ENCODE data around the gene GPR65. TPM values are rescaled to one million over a fixed set of nuclear protein-coding genes. Genes with fewer than 3 reads are reported as not detected.

GPR65 gene
- total RNA-seq, 1 experiment from 2014 or later: 0.09 TPM

- no peak for TF ChIP-seq CTCF (IDR thresholded peaks at IDR 0.05; ENCODE audit: unreplicated experiment)
- Mint-ChIP-seq H3K36me3 (ENCODE audit: insufficient read depth, unreplicated experiment) (peaks cover 17% of the 10 kb centered on the region), H3K4me1 (ENCODE audit: low read depth, unreplicated experiment) (peaks cover 33% of the 10 kb centered on the region), H3K27me3 (ENCODE audit: unreplicated experiment) (no peaks in the 10 kb centered on the region), H3K27ac (ENCODE audit: unreplicated experiment) (peak within 1 kb of the TSS; percentile 61), H3K4me3 (ENCODE audit: low read depth, unreplicated experiment) (peak within 1 kb of the TSS; percentile 73), H3K9me3 (ENCODE audit: low read depth, unreplicated experiment) (no peaks in the 10 kb centered on the region)
- intact Hi-C loops (cut with micrococcal nuclease; ENCODE audit: unreplicated experiment): no loop called here
- BruUV-seq (replicated peaks): TSS peak; percentile 91
- CTCF ChIA-PET: interaction anchor here (0.6 kb wide), 1 partner anchor 1773 kb away, joined by 6 read pairs; no protein-coding TSS in a partner anchor
- peak; percentile 88 for DNase-seq
Observed at GRCh38 chr14:87992718-87993628, 12.0 kb upstream of the GPR65 start, which contains the start of gene GALC. Gene GALC, minus strand, starts transcription at chr14:87993182. Its CDS starts 18 bp downstream, at chr14:87993164.

GRCh38 chr14:87994974-87995373 lies 10.0 kb upstream of the GPR65 start:
- Mint-ChIP-seq H3K27ac (ENCODE audit: unreplicated experiment) (no peak overlapping the region), H3K36me3 (ENCODE audit: insufficient read depth, unreplicated experiment) (peaks cover 17% of the 10 kb centered on the region), H3K4me1 (ENCODE audit: low read depth, unreplicated experiment) (peaks cover 24% of the 10 kb centered on the region), H3K27me3 (ENCODE audit: unreplicated experiment) (no peaks in the 10 kb centered on the region), H3K4me3 (ENCODE audit: low read depth, unreplicated experiment) (no peak overlapping the region), H3K9me3 (ENCODE audit: low read depth, unreplicated experiment) (no peaks in the 10 kb centered on the region)
- no peak for TF ChIP-seq CTCF (IDR thresholded peaks at IDR 0.05; ENCODE audit: unreplicated experiment)
- intact Hi-C loops (cut with micrococcal nuclease; ENCODE audit: unreplicated experiment): no loop called here
- CTCF ChIA-PET: no interaction called here
- no peak for DNase-seq
- BruUV-seq (replicated peaks): no TSS peak

GRCh38 chr14:87995500-87996290 lies 9.2 kb upstream of the GPR65 start:
- Mint-ChIP-seq H3K4me1 (ENCODE audit: low read depth, unreplicated experiment) (peaks cover 17% of the 10 kb centered on the region), H3K27me3 (ENCODE audit: unreplicated experiment) (no peaks in the 10 kb centered on the region), H3K36me3 (ENCODE audit: insufficient read depth, unreplicated experiment) (peaks cover 17% of the 10 kb centered on the region), H3K27ac (ENCODE audit: unreplicated experiment) (no peak overlapping the region), H3K9me3 (ENCODE audit: low read depth, unreplicated experiment) (no peaks in the 10 kb centered on the region), H3K4me3 (ENCODE audit: low read depth, unreplicated experiment) (no peak overlapping the region)
- no TSS peak for BruUV-seq (replicated peaks)
- CTCF ChIA-PET: no interaction called here
- no peak for TF ChIP-seq CTCF (IDR thresholded peaks at IDR 0.05; ENCODE audit: unreplicated experiment)
- intact Hi-C loops (cut with micrococcal nuclease; ENCODE audit: unreplicated experiment): no loop called here
- DNase-seq: no peak

- TF ChIP-seq CTCF (IDR thresholded peaks at IDR 0.05; ENCODE audit: unreplicated experiment): no peak
- Mint-ChIP-seq H3K4me3 (ENCODE audit: low read depth, unreplicated experiment) (no peak overlapping the region), H3K27me3 (ENCODE audit: unreplicated experiment) (no peaks in the 10 kb centered on the region), H3K36me3 (ENCODE audit: insufficient read depth, unreplicated experiment) (peaks cover 17% of the 10 kb centered on the region), H3K27ac (ENCODE audit: unreplicated experiment) (no peak overlapping the region), H3K9me3 (ENCODE audit: low read depth, unreplicated experiment) (no peaks in the 10 kb centered on the region), H3K4me1 (ENCODE audit: low read depth, unreplicated experiment) (peaks cover 12% of the 10 kb centered on the region)
- CTCF ChIA-PET: no interaction called here
- BruUV-seq (replicated peaks): no TSS peak
- DNase-seq: no peak
- intact Hi-C loops (cut with micrococcal nuclease; ENCODE audit: unreplicated experiment): no loop called here
Observed at GRCh38 chr14:87996291-87996592, 8.7 kb upstream of the GPR65 start.
